Right lobe of liver (tissue), 6 donors: ENCODE data around the gene SUGCT. TPM values are rescaled to one million over a fixed set of nuclear protein-coding genes. Genes with fewer than 3 reads are reported as not detected.

Experiments used
- ATAC-seq, 4 donors: fragments of 200-7000 bp; cut with Tn5 transposase; one replicate each; pipeline ENCODE4 v1.9.1; 2020; ENCODE audit warnings: mild to moderate bottlenecking in 4 of 4, moderate library complexity in 4 of 4
- DNase-seq, 3 donors: peaks; one replicate each; pipeline ENCODE4 v3.0.0-alpha.2; 2020
- H3K27ac ChIP-seq, 3 donors: fragments of 200-600 bp; one replicate each; pipeline ENCODE4 v1.8.0; 2022
- H3K27me3 ChIP-seq, 2 donors: fragments of 200-600 bp; one replicate each; pipeline ENCODE4 v1.8.0; 2022
- H3K36me3 ChIP-seq, 4 donors: fragments of 200-600 bp; sonication (generic) in 1 of 4; one replicate each; pipeline versions ENCODE4 v1.5.1 to v1.8.0; 2017 to 2022; ENCODE audit warnings: control low read depth in 1 of 4
- H3K4me1 ChIP-seq, 4 donors: fragments of 200-600 bp; sonication (generic) in 1 of 4; one replicate each; pipeline versions ENCODE4 v1.5.1 to v1.8.0; 2017 to 2022; ENCODE audit warnings: control low read depth in 1 of 4
- H3K4me3 ChIP-seq, 3 donors: fragments of 200-600 bp; one replicate each; pipeline ENCODE4 v1.8.0; 2022
- H3K9me3 ChIP-seq, 4 donors: fragments of 200-600 bp; sonication (generic) in 1 of 4; one replicate each; pipeline versions ENCODE4 v1.5.1 to v1.8.0; 2017 to 2022; ENCODE audit warnings: control low read depth in 1 of 4
- POLR2A ChIP-seq: fragments of 450-650 bp; IDR thresholded peaks from one replicate; pipeline ENCODE4 v1.6.1; 2017; ENCODE audit warnings: antibody characterized with exemption, mild to moderate bottlenecking
- WGBS: methylation state at CpG from one replicate; pipeline ENCODE4 v1.1.6; 2018; ENCODE audit warnings: low coverage, low lambda C conversion rate; ENCODE audit not compliant: insufficient coverage; ENCODE audit errors: missing lambda C conversion rate; 5-methylcytosine and 5-hydroxymethylcytosine counted together
- intact Hi-C, 2 donors: fragments of 100-400 bp; cut with DNase I; formaldehyde crosslinking; loops; one replicate each; pipeline versions ENCODE4 v1.11.2 to v1.14.1; 2022
- total RNA-seq, 6 experiments: library from RNA; depleted of rRNA in 2 of 6; stranded (reverse); fragments of >200 nt in 2 of 6; fragmentation: NEBNext Ultra II Directional in 3 of 6; extraction: Animal tissue kit (Norgen Biotek cat#: 25700) in 3 of 6; gene quantifications; one replicate each; pipeline versions ENCODE4 v1.1.0 to v1.2.4, GENCODE V29; 2016 to 2023
- TF ChIP-seq, protein P1 (sequence below), 4 donors: fragments of 200-600 bp in 3 of 4; fragments of 450-650 bp in 1 of 4; IDR thresholded peaks; one replicate each; pipeline versions ENCODE4 v1.5.1 to v1.8.0; 2016 to 2022; ENCODE audit warnings: antibody characterized with exemption in 4 of 4, mild to moderate bottlenecking in 2 of 4
- donor health status: DM: no; HTN: yes; CAD: no.
- donor health status: DM: no; HTN: no; CAD: no.
- donor health status: DM: no; HTN: no; CAD: no.
- donor health status: DM: no; HTN: yes; CAD: no.
- donor health status: DM: no; HTN: yes; CAD: no.

The SUGCT gene
- total RNA-seq, 6 experiments from 2014 or later = 10.1 to 21.0 (median 14.2) TPM

DNA sequence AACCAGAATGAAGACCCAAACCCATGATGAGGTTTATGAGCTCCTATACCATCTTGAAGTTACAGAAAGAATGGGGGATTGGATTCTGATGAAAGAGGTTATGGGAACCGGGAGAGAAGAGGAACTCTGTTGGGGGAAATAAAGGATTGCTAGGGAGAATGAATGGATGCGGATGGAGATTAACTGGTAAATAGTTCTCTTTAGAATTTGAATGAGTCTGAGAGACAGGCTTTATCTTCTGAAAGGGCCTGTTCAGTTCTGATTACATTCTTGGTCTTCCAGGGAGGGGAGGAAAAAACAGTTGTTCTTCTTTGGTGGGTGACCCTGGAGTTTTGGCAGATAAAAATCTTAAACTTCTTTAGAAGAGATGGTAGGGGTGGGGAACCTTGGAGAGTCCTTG, 13.9 kb downstream of the SUGCT start:
- no peak for ATAC-seq
- TF ChIP-seq, protein P1, sequence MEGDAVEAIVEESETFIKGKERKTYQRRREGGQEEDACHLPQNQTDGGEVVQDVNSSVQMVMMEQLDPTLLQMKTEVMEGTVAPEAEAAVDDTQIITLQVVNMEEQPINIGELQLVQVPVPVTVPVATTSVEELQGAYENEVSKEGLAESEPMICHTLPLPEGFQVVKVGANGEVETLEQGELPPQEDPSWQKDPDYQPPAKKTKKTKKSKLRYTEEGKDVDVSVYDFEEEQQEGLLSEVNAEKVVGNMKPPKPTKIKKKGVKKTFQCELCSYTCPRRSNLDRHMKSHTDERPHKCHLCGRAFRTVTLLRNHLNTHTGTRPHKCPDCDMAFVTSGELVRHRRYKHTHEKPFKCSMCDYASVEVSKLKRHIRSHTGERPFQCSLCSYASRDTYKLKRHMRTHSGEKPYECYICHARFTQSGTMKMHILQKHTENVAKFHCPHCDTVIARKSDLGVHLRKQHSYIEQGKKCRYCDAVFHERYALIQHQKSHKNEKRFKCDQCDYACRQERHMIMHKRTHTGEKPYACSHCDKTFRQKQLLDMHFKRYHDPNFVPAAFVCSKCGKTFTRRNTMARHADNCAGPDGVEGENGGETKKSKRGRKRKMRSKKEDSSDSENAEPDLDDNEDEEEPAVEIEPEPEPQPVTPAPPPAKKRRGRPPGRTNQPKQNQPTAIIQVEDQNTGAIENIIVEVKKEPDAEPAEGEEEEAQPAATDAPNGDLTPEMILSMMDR (IDR thresholded peaks at IDR 0.05) = no peak
- no peak for TF ChIP-seq POLR2A

DNA sequence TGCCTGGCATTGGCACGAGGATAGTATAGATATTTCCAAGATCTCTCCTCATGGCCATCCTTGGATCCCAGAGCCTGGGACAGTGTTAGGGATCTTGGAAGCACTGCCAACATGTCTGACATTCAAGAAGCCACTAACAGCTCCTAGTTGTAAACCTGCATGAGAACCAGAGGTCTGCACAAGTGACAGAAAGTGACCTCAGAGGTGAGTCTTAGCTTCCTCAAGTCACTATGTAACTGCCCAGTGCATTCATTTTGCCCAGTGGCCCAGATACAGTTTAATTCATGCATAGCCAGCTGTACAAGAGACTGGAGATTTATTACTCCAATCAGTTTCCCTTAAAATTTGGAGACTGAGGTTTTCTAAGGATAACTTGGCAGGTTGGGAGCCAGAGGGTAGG, 16.7 kb downstream of the SUGCT start:
- WGBS = no CpG with 5 or more reads among the region's 1 CpG

More for the DNA sequence above, 13.9 kb downstream of the SUGCT start:
- Histone ChIP-seq H3K36me3 (no peaks in the 10 kb centered on the region), H3K4me1 (no peaks in the 10 kb centered on the region), H3K27ac (no peak overlapping the region), H3K27me3 (no peaks in the 10 kb centered on the region), H3K9me3 (no peaks in the 10 kb centered on the region), H3K4me3 (no peak overlapping the region)
- no peak for DNase-seq
- 87% methylated on average over 2 of the region's 2 CpGs for WGBS
- intact Hi-C loops = no loop called here

DNA sequence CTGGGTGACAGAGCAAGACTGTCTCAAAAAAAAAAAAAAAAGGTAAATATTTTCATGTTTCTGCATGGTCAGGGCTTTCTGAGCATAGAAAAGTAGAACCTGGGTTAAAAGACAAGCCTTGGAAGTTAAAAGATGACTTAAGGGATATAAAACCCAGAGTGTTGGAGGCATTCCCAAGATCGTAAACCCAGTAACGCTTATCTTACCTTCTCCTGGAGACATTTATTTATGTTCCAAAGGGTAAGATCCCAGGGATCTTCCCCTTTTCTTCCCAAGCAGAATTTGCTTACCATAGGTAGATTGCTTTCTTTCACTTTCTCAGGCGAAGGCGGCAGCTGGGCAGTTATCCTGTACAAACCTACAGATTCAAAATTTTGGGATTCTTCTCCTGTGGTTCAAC, 22.2 kb downstream of the SUGCT start:
- no peaks in the 10 kb centered on the region for H3K9me3 ChIP-seq
- no peak overlapping the region for H3K27ac ChIP-seq
- intact Hi-C loops = no loop called here
- H3K4me1 ChIP-seq = no peaks in the 10 kb centered on the region
- no peaks in the 10 kb centered on the region for H3K36me3 ChIP-seq
- no peak overlapping the region for H3K4me3 ChIP-seq
- ATAC-seq (no peak), DNase-seq (no peak)
- no peaks in the 10 kb centered on the region for H3K27me3 ChIP-seq
- 87% methylated on average over 4 of the region's 4 CpGs for WGBS
- no peak for TF ChIP-seq POLR2A
- TF ChIP-seq, protein P1 (IDR thresholded peaks at IDR 0.05) = no peak

More for the DNA sequence above, 16.7 kb downstream of the SUGCT start:
- H3K4me1 ChIP-seq = no peaks in the 10 kb centered on the region
- TF ChIP-seq, protein P1 (IDR thresholded peaks at IDR 0.05) = no peak
- no peaks in the 10 kb centered on the region for H3K9me3 ChIP-seq
- intact Hi-C loops = no loop called here
- H3K27me3 ChIP-seq = no peaks in the 10 kb centered on the region
- no peak for DNase-seq
- H3K27ac ChIP-seq = no peak overlapping the region
- no peaks in the 10 kb centered on the region for H3K36me3 ChIP-seq
- no peak for ATAC-seq
- no peak overlapping the region for H3K4me3 ChIP-seq

DNA sequence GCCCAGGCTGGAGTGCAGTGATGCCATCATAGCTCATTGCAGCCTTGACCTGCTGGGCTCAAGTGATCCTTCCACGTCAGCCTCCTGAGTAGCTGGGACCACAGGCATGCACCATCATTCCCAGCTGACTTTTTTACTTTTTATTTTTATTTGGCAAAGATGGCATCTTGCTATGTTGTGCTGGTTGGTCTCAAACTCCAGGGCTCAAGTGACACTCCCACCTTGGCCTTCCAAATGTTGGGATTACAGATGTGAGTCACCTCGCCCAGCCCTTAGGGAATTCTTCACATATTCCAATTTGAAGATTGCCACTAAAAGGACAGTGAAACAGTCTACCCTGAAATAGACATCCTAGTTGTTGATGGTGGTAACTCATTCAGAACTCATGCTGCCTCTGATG, 27.7 kb downstream of the SUGCT start:
- Histone ChIP-seq H3K27ac (no peak overlapping the region), H3K9me3 (no peaks in the 10 kb centered on the region), H3K4me3 (no peak overlapping the region), H3K4me1 (no peaks in the 10 kb centered on the region), H3K36me3 (no peaks in the 10 kb centered on the region), H3K27me3 (no peaks in the 10 kb centered on the region)
- ATAC-seq (no peak), DNase-seq (no peak)
- 100% methylated on average over 1 of the region's 2 CpGs for WGBS
- intact Hi-C loops = no loop called here
- TF ChIP-seq, protein P1 (IDR thresholded peaks at IDR 0.05) = no peak
- no peak for TF ChIP-seq POLR2A

DNA sequence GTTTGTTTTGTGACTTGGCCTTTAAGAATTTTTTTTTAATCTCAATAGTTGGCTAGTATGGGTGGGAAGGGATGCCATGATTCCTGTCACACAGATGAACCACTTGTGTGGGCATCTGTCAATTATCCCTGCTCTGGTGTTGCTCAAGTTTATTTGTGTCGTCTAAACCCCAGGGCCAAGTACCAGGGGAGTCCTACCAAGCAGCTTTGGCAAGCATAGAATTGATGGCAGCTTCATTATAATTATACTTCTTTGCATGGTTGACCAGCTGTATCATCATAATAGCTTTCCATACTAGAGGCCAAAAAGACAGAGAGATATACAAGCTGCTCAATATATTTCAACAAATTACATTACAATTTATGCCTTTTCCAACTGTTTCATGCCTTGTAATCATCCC, 30.4 kb downstream of the SUGCT start:
- no peaks in the 10 kb centered on the region for H3K36me3 ChIP-seq
- no peaks in the 10 kb centered on the region for H3K27me3 ChIP-seq
- H3K27ac ChIP-seq = no peak overlapping the region
- ATAC-seq (no peak), DNase-seq (no peak)
- H3K4me3 ChIP-seq = no peak overlapping the region
- intact Hi-C loops = no loop called here
- H3K9me3 ChIP-seq = no peaks in the 10 kb centered on the region
- TF ChIP-seq POLR2A = no peak
- TF ChIP-seq, protein P1 (IDR thresholded peaks at IDR 0.05) = no peak
- 62% methylated on average over 1 of the region's 1 CpG for WGBS
- H3K4me1 ChIP-seq = no peaks in the 10 kb centered on the region
